GM21381 (cell line): ENCODE results near the gene CHST13.

Experiments
- ATAC-seq: cut with Tn5 transposase; IDR thresholded peaks from one replicate; pipeline ENCODE4 v1.9.1; 2021; ENCODE audit warnings: mild to moderate bottlenecking, moderate library complexity; ENCODE audit not compliant: unreplicated experiment

Gene CHST13

DNA sequence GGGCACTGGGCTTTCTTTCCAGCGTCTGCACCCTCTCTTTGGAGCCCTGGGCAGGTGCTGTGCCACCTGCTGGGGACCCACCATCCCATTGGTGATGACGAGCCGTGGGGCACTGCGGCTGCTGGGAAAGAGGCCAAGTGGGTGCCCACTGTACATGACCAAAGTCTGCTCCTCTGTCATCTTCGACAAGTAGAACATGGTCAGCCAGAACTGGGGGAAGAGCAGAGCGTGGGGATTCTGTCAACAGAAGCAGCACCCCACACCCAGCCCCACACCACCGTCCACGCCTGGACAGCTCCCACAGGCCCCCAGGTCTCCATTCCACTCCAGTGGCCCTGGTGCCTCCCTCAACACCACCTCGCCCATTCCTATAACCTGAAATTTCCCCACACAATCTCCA is 16.1 kb upstream of the CHST13 start:
- ATAC-seq, result no peak

DNA sequence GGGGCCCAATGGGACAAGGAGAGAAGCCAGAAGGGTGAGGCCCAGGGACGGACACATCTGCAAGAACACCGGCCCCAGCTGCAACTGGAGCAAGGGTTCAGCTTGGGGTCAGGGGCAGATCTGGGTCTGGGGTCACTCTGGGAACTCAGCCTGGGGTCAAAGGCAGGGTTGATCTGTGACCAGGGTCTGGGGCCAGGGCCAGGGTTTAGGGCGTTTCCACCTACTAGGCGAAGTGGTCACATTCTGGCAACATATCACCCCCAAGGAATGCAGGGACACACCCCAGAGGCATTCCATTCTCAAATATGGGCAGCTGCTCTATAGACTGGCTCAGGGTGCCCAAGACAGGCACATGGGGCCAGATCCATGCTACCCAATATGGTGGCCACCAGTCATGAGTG is 15.4 kb upstream of the CHST13 start:
- ATAC-seq, result no peak

DNA sequence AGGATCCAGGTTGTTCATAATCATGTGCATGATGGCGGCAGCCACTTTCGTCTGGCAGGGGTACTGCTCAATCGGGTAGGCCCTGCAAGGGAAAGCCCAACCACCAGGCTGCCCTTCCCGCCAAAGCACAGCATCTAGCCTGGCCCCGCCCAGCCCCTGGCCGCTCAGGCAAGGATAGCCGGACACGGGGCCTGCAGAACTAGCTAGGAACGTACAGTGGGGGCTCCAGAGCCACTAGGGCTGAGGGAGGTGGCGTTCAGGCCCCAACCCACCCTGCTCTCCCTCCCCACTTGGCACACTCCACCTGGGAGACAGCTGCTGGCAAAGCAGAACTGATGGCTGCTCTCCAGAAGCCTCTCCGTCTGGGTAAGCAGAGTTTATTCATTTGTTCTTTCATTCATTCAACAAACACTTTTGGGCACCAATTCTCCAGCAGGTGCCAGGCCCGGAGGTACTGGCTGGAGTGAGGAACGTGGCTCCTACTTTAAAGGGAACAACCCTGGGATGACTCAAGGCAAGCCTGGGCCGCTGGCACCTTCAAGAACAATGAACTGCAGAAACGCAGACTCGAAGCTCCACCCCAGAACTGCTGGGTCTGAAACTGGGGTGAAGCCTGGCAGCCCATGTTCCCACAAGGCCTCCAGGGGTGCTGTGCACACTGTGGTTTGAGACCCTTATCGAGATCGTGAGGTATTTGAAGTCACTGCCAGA is 14.2 kb upstream of the CHST13 start:
- no peak for ATAC-seq

DNA sequence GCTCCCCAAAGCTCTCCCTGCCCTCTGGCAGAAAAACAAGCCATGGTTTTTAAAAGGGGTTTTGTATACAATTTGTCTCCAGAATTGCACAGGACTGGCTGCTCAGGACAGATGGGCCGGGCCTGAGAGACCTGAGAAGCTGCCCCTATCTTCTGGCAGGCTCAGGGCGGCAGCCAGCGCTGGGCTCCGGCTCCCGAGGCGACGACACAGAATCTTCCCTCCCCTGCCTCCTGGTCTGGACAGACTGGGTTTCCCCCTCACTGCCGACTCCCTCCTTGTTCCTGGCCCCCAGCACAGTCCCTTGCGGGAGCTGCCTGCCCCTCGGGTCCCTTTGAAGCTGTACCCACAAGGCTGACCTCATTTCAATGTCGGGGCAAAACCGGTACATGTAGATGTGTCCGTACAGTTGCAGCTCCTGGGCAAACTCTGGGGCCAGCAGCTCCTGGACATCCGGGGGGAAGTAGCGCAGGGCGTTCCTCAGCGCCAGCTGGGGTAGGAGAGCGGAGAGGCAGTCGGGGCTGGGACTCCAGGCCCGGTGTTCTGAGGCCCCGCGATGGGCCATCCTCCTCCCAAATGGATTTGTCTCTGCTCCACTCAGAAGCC is 13.5 kb upstream of the CHST13 start:
- no peak for ATAC-seq

DNA sequence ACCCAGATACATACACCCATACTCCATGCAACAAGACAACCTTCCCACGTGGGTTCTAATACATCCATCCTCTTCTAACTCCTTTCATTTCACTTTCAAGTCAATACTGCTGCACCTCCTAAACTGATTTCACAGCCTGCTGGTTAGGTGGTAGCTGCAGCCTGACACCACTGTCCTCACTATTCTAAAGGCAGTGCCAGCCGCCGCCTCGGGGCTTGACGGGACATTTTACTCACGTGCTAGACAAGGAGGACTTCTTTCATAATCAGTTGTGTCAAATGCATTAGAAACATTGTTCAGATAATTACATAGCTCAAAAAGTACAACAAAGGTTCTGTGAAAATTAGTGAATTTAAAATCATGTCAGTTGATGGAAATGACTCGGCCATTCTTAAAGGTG is 12.7 kb upstream of the CHST13 start:
- no peak for ATAC-seq

DNA sequence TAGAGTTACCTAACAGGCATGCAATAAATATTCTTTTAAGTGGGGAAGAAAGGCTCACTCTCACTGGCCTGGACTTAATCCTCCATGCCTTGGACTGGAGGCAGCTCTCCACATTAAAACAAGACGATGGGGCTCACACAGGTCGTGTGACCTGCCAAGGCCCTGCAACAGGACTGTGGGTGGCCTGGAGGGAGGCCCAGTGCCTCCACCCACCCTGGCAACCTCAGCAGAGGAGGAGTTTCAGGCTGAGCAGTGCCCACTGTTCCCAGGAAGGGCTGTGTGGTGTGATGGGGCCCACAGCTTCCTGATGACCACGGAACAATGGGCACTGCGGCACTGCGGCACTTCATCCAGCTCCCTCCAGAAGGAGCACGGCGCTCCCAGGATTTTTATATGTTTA is 11.9 kb upstream of the CHST13 start:
- no peak for ATAC-seq

DNA sequence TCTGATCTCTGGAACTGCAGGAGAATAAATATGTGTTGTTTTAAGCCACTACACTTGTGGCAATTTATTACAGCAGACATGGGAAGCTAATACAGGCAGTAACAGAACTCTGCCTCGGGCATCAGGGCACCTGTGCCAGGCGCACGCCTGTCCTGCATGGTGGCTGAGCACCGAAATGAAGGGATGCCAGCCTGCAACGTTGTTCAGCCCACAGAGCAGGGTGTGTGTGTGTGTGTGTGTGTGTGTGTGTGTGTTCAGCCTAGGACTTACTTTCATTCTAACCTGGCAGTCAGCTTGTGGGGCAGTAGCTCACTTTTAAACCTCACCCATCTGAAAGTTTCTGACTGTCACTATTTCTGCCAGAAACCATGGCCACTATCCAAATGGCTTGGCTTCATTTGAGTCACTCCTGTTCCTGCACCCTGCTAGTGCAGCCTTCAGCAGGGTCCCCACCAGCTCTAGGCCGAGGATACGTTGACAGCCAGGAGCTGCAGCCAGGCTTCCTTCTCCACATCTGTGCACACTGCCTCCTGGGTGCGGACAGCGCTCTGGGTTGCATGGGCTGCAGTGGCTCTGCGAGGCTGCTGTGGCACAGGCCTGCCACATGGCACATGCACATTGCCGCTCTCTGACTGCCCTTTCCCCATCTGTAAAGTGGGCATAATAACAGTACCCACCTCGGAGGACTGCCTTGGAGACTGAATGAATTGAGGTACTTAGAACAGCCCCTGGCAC is 10.9 kb upstream of the CHST13 start:
- no peak for ATAC-seq

DNA sequence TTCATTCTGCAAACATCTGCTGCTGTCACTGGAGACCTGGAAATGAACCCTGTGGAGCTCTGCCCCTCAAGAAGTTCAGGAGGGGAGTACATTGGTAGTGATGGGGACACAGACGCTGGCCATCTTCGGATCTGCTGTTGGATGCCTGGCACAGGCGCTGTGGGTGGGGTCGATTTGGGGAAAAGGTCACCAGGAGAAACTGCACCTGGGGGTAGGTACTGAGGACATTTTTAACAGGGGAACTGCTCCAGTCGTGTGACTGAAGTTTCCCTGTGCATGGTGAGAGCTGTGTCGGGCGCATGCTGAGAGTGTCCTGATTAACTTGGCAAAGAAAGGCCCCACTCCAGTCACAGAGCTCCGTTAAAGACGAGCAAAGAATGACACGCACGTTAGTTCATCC is 9.8 kb upstream of the CHST13 start:
- ATAC-seq, result no peak

DNA sequence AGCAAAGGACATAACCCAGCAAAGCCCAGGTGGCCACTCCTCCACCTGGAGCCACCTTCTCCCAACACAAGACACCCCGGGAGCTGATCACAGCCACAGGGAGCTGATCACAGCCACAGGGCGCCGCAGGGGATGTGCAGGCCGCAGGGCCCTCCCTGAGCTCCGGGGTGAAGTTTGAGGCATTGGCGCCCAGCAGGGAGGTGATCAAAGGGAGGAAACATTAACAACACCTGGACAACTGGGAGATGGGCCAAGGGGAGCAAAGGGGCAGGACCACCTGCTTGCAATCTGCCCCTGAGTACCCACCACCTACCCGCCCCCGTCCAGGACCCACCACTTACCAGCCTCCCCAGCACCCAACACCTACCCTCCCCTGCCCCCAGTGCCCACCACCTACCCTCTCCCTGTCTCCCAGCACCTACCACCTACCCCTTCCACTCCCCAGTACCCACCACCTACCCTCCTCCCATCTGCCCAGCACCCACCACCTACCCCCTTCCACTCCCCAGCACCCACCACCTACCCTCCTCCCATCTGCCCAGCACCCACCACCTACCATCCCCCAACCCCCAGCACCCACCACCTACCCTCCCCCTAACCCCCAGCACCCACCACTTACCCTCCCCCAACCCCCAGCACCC is 8.8 kb upstream of the CHST13 start:
- ATAC-seq, result no peak

DNA sequence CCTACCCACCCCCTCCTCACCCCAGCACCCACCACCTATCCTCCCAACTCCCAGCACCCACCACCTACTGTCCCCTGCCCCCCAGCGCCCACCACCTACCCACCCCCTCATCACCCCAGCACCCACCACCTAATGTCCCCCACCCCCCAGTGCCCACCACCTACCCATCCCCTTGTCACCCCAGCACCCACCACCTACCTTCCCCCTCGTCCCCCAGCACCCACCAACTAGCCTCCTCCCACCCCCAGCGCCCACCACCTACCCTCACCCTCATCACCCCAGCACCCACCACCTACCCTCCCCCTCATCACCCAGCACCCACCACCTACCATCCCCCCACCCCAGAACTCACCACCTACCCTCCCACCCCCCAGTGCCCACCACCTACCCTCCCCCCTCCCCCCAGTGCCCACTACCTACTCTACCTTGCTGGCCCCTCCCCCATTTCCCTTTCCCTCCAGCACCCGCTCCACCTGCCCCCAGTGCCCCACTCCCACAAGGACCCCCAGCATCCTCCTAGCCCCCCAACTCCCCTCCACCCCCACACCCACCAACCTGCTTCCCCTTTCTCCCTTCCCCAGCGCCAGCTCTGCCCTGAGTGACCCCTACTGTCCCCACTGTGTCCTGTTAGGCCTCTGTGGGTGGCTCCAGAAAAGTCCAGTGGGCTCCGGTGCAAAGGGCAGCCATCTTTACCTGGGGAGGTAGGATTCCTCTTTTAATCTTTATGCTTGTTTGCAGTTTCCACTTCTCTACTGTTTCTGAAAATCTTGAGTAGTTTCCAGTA is 7.6 kb upstream of the CHST13 start:
- no peak for ATAC-seq

DNA sequence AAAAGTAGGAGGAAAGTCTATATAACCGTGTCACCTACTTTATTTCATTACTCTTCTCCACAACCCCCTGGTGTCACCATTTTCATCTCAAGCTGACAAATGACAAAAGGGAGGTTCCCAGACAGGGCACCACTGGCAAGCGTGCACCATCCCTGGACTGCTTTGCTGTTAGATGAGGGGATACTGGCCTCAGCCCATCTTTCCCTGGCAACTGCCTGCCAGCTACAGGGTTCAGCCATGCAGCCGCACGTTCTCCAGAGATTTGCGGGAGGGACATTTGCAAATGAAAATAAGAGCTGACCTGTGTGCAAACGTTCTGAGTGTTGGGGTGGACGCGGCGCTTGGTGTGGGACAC is 7.0 kb upstream of the CHST13 start:
- no peak for ATAC-seq

DNA sequence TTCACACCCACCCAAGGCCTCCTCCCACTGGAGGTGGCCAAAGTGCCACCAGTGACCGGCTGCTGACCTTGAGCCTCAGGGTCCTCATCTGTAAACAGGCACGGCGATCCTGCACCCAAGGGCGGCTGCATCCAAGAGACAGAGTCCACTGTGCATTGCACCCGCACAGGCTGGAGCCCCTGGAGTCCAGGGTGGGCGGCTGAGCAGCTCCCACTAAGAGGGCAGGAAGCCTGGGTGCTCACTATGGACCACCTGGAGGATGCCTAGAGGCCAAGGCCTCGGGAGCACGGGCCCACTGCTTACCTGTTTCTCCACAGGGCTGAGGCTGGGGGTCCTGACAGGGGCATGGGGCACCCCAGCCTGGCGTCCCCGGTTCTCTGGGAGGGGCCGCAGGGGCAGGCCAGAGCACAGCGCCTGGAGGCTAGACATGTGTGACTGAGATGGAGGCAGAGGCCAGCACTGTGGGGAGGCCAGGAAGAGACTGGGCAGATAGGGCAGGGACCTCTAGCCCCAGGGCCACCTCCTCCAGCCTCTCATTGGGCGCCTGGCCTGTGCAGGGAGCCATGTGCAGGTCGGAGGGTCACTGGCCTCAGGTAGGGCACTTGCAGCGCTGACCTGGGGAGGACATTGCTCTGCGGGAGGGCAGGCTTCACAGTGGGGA is 6.5 kb upstream of the CHST13 start, which contains the start of gene UROC1:
UROC1 (minus strand) TSS at position 483 of the 661 bp plus-strand sequence; CDS start at position 429, 54 bp downstream.
- ATAC-seq, result no peak

DNA sequence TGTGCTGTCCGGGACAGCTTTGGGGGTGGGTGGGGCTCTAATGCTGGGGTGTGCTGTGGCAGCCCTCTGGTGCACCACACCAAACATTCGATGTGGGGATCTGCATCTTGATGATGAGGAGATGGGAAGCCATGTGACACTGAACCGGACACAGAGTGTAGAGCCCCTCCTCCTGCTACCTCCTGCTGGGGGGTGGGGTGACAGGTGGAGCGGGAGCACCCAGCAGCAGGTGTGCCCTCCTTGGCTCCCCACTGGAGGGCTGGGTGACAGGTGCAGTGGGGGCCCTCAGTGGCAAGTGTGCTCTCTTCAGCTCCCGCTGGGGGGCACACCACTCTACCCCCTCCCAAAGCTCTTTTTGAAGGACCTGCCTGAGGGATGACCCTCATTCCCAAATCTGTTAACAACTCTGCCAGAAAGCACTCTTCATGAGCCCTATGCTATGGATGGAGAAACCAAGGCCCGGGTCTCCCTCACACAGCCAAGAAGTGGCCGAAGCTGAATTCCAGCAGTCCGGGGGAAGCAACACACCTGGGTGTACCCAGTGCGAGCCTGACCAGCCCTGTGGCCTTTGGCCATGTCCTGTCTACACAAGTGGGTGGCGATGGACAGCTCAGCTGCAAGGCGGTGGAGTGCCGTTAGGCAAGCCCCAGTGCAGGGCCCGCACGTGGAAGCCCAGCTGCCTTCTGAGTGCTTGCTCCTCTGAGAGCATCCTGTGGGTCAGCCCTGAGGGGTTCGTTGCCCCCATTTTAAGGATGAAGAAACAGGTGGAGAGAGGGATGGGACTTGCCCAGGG is 5.8 kb upstream of the CHST13 start:
- no peak for ATAC-seq

DNA sequence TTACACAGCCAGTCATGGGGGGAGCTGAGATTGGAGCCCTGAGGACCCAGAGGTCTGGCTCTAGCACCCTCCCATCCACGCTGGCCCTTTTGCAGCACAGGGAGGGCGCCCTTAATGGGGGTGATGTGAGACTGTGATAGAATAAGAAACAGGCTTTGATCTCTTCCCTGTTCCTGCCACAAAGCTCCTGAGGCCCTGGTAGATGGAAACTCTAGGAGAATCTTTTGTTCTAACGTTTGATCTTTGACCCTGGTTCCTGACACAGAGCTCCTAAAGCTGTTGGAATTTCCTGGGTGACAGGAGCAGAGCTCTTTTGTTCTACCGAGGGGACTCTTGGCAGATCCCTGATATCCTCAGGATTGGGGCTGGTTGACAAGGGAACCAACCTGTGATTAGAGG is 5.2 kb upstream of the CHST13 start:
- ATAC-seq, result no peak

DNA sequence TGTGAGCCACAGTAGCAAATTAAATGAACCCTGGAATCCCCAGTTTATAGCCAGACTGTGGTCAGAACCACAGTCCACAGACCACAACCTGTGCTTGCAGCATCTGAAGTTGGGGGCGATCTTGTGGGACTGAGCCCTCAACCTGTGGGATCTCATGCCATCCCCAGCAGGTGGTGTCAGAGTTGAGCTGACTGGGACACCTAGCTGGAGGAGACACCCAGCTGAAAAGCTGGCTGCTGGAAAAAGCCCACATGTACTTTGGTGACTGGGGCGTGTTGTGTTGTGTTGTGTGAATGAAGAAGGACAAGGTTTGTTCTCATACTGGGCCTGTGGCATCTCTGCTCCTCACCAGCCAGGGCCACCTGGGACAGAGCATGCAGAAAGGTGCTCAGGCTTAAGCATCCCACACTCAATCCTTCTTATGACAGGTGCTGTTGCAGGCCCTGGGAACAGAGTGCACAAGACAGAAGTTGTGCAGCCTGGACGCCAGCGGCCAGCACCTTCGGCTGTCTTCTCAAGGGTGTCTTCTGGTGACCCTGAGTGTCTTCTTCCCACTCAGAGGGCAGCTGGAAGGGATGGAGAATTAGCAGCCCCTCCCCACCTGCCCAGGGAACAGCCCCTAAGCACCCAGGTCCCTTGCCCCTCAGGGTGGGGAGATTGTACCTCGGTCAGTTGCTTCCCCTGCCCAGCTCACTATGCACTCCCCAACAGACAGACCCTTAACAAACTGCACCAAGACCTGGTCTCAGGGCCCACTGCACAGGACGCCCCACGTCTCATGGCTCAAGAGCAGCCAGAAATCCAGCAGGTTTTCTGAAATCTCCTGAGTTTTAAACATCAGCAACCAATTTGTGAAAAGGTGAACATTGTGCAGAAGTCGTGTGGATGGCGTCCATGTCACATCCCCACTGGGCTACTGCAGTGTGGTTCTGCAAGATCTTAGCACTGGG is 4.2 kb upstream of the CHST13 start:
- ATAC-seq, result no peak

DNA sequence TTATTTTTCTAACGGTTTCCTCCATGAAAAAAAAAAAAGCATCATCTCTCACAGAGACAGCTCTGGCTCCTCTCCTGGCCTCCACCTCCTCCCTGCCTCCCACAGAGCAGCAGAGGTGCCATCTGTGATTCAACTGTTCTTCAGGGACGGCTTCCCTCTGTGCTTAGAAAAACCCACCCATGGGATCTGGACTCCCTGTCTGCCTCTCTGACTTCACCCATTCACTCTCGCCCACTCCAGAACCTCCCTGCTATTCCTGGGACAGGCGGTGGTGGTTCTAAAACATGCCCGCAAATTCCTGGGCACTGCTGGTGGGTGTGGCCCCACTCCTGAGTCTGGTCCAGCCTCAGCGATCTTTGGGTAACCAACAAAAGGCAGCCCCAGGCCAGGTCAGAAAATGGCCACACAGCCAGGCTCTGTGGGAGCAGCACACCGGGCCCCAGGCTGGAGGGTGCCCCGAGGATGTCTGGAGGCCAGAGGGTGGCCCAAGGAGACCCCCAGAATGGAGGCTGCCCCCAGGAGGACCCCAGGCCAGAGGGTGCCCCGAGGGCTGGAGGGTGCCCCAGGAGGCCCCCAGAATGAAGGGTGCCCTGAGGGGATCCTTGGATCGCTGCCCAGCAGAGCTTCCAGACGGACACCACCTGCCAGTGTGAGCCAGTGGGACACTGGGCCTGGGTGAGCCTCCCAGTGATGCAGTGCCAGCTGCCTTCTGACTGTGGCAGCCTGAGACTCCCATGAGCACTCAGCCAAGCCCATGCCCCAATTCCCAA is 2.6 kb upstream of the CHST13 start:
- no peak for ATAC-seq

DNA sequence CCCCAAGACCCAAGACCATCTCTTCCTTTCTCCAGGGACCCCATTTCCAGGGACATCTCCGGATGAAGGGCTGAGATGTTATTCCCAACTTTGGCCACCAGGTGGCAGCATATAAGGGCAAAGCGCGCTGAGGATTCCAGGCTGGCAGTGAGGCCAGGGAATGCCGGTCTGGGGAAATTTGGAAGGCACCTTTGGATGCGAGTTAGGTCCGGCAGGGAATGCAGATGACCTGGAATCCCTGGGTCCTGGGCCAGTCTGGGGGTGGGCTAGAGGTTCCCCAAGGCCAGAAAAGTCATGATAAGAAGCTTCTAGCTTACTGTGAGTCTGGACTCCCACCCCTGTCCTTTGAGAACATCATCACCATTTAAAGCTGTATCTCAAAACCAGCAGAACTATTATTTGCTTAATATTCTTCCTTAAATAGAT is 1.6 kb upstream of the CHST13 start:
- ATAC-seq, result no peak
